Measurements from ENCODE around the gene TNFAIP3. TPM values are rescaled to one million over a fixed set of nuclear protein-coding genes. Genes with fewer than 3 reads are reported as not detected.
A peak's percentile ranks its signal among the peaks of the same experiment; 100 is the strongest.

The TNFAIP3 gene
- total RNA-seq, 4 donors from 2014 or later: 14.4 to 36.2 (median 19.6) TPM

GRCh38 chr6:137869549-137870307 lies 2.7 kb downstream of the TNFAIP3 start:
- no peaks in the 10 kb centered on the region for H3K27me3 ChIP-seq
- peaks cover 7 to 8% of the 10 kb centered on the region in 2 donors for H3K4me1 ChIP-seq
- DNase-seq: no peak
- intact Hi-C loops (cut with DNase I; ENCODE audit: low total_unique reads): loop anchor here (10.0 kb wide), 2 partner anchors 65 to 165 kb away; no protein-coding TSS in a partner anchor
- H3K9me3 ChIP-seq: no peaks in the 10 kb centered on the region
- H3K4me3 ChIP-seq: peak overlapping the region in 1 of 2 donors; percentile 84
- H3K36me3 ChIP-seq: no peaks in the 10 kb centered on the region
- H3K27ac ChIP-seq: peak overlapping the region; percentile 51 to 52
- no peak for TF ChIP-seq CTCF (IDR thresholded peaks at IDR 0.05)
- no peak for TF ChIP-seq POLR2A (IDR thresholded peaks at IDR 0.05)

GRCh38 chr6:137870308-137870644 lies 3.2 kb downstream of the TNFAIP3 start:
- intact Hi-C loops (cut with DNase I; ENCODE audit: low total_unique reads): loop anchor here (10.0 kb wide), 1 partner anchor 165 kb away; no protein-coding TSS in a partner anchor
- TF ChIP-seq CTCF (IDR thresholded peaks at IDR 0.05): no peak
- no peak for TF ChIP-seq POLR2A (IDR thresholded peaks at IDR 0.05)
- peak overlapping the region in 1 of 2 donors; percentile 84 for H3K4me3 ChIP-seq
- H3K4me1 ChIP-seq: peaks cover 7 to 8% of the 10 kb centered on the region in 2 donors
- no peaks in the 10 kb centered on the region for H3K27me3 ChIP-seq
- no peak for DNase-seq
- H3K27ac ChIP-seq: peak overlapping the region; percentile 51 to 52
- no peaks in the 10 kb centered on the region for H3K36me3 ChIP-seq
- no peaks in the 10 kb centered on the region for H3K9me3 ChIP-seq

DNA sequence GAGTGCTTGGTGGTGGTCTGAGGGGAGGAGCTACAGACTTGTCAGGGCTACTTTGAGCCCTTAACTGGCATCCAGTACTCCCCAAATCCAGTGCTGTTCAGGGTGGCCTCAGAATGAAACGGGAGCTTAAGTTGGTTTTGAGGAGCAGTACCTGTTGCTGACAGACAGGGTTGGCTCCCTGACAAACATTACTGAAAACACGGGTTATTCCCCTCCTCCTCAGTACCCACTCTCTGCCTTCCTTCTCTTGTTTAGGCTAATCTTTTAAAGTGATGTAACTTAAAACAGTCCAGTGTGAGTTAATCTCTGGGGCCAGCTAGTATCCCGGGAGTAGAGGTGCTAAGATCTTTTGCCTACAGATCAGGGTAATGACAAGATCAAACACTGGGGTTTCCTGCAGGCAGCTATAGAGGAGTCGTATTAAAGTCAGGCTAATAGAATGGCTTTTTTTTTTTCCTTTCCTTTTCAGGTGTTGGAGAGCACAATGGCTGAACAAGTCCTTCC lies 3.7 kb downstream of the TNFAIP3 start:
- peaks cover 7 to 8% of the 10 kb centered on the region in 2 donors for H3K4me1 ChIP-seq
- no peaks in the 10 kb centered on the region for H3K9me3 ChIP-seq
- H3K4me3 ChIP-seq: peak overlapping the region; percentile 9 to 84
- H3K27me3 ChIP-seq: no peaks in the 10 kb centered on the region
- no peak for DNase-seq
- TF ChIP-seq POLR2A (IDR thresholded peaks at IDR 0.05): no peak
- peak in 1 of 4 experiments; percentile 13 for TF ChIP-seq CTCF (IDR thresholded peaks at IDR 0.05)
- H3K36me3 ChIP-seq: no peaks in the 10 kb centered on the region
- intact Hi-C loops (cut with DNase I; ENCODE audit: low total_unique reads): loop anchor here (10.0 kb wide), 1 partner anchor 166 kb away; no protein-coding TSS in a partner anchor
- peak overlapping the region; percentile 51 to 52 for H3K27ac ChIP-seq

GRCh38 chr6:137871291-137871690 lies 4.2 kb downstream of the TNFAIP3 start:
- TF ChIP-seq CTCF (IDR thresholded peaks at IDR 0.05): no peak
- TF ChIP-seq POLR2A (IDR thresholded peaks at IDR 0.05): no peak
- DNase-seq: no peak
- Histone ChIP-seq H3K4me1 (peaks cover 7 to 8% of the 10 kb centered on the region in 2 donors), H3K9me3 (no peaks in the 10 kb centered on the region), H3K27ac (peak overlapping the region; percentile 51 to 52), H3K36me3 (no peaks in the 10 kb centered on the region), H3K4me3 (peak overlapping the region; percentile 9 to 84), H3K27me3 (no peaks in the 10 kb centered on the region)
- intact Hi-C loops (cut with DNase I; ENCODE audit: low total_unique reads): loop anchor here (10.0 kb wide), 1 partner anchor 166 kb away; no protein-coding TSS in a partner anchor

Data from uterus (tissue), 4 donors.